NCI-H1048 (cell line): ENCODE data around the gene TTLL6.

Experiments used
- DNase-seq: peaks from one replicate; lab custom pipeline; 2025; lab: John Stamatoyannopoulos, UW

The TTLL6 gene

GRCh38 chr17:48759288-48759687, 57.7 kb downstream of the TTLL6 start:
- no peak for DNase-seq

GRCh38 chr17:48757524-48757961, 59.5 kb downstream of the TTLL6 start:
- no peak for DNase-seq

- no peak for DNase-seq
These were observed 60.2 kb downstream of the TTLL6 start for GRCh38 chr17:48756830-48757251.

GRCh38 chr17:48755356-48755755, 61.7 kb downstream of the TTLL6 start:
- DNase-seq = no peak

GRCh38 chr17:48754500-48755261, 62.3 kb downstream of the TTLL6 start:
- DNase-seq = no peak

GRCh38 chr17:48753794-48754499, 63.1 kb downstream of the TTLL6 start:
- DNase-seq = no peak

- no peak for DNase-seq
These were observed 64.4 kb downstream of the TTLL6 start for GRCh38 chr17:48752399-48753288.

GRCh38 chr17:48751733-48752398, 65.2 kb downstream of the TTLL6 start:
- DNase-seq = no peak

GRCh38 chr17:48751172-48751571, 65.9 kb downstream of the TTLL6 start:
- no peak for DNase-seq

GRCh38 chr17:48749621-48750553, 67.1 kb downstream of the TTLL6 start:
- DNase-seq = no peak

GRCh38 chr17:48748718-48749566, 68.1 kb downstream of the TTLL6 start:
- DNase-seq = no peak

GRCh38 chr17:48747445-48748363, 69.3 kb downstream of the TTLL6 start:
- DNase-seq = no peak

- no peak for DNase-seq
These were observed 70.0 kb downstream of the TTLL6 start for GRCh38 chr17:48746916-48747444.

- no peak for DNase-seq
These were observed 71.4 kb downstream of the TTLL6 start for GRCh38 chr17:48745381-48746275.

- DNase-seq = no peak
These were observed 76.5 kb downstream of the TTLL6 start for GRCh38 chr17:48740537-48740936.

GRCh38 chr17:48738803-48739526, 78.1 kb downstream of the TTLL6 start:
- no peak for DNase-seq

GRCh38 chr17:48738424-48738802, 78.6 kb downstream of the TTLL6 start:
- DNase-seq = no peak
